Measurements from ENCODE around the gene CHTF18. TPM values are rescaled to one million over a fixed set of nuclear protein-coding genes. Genes with fewer than 3 reads are reported as not detected.

Gene CHTF18
- total and polyA plus RNA-seq, 10 of the 15 experiments (the other 5 are each of a cell fraction or from before 2014, with no cell fraction given), result 1.6 to 87.8 (median 19.4) TPM

- TF ChIP-seq, protein P1, sequence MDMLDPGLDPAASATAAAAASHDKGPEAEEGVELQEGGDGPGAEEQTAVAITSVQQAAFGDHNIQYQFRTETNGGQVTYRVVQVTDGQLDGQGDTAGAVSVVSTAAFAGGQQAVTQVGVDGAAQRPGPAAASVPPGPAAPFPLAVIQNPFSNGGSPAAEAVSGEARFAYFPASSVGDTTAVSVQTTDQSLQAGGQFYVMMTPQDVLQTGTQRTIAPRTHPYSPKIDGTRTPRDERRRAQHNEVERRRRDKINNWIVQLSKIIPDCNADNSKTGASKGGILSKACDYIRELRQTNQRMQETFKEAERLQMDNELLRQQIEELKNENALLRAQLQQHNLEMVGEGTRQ (IDR thresholded peaks at IDR 0.05; ENCODE audit: borderline replicate concordance, low read depth, low read length), result no peak
- TF ChIP-seq IRF4 (IDR thresholded peaks at IDR 0.05; ENCODE audit: low read depth, low read length), result no peak
- no peak for TF ChIP-seq KLF5 (IDR thresholded peaks at IDR 0.05; ENCODE audit: partially characterized antibody)
- TF ChIP-seq CHD4 (IDR thresholded peaks at IDR 0.05), result no peak
- TF ChIP-seq MAX (IDR thresholded peaks at IDR 0.05; ENCODE audit: low read depth, low read length), result no peak
These were observed 24.8 kb upstream of the CHTF18 start (continued) for GRCh38 chr16:763369-764183.

DNA sequence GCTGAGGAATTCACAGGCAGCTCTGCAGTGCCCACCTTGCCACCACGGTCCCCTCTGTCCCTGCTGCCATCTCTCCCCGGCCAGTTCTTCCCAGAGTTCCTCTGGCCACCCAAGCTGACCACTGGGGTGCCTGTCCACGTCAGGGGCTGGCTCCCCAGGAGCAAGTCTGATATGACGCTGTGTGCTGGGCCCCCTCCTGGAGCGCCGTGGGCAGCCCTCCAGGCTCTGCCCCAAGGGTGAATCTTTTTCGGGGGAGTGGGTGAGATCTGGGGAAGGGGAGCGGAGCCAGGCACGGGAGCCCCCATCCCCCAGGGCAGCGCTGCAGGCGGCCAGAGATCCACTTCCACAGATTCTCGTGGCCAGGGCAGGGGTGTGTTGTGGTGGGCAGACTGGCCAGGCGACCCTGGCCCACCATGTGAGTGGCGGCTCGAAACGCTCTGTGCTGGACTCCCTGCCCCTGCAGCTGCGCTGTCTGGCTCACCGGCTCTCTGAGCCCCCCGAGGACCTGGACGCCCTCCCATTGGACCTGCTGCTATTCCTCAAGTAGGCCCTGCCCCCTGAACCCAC is 24.2 kb upstream of the CHTF18 start:
- intact Hi-C loops (cut with micrococcal nuclease; ENCODE audit: unreplicated experiment) (no loop called here), in situ Hi-C loops (cut with MboI) (no loop called here)
- no peak for ATAC-seq
- no peaks in the 10 kb centered on the region for H3K9me3 ChIP-seq (replicated peaks; ENCODE audit: control insufficient read depth, insufficient read depth, low read length)
- POLR2A ChIA-PET, result no interaction called here
- H3K27me3 ChIP-seq (replicated peaks in 1 of 2; ENCODE audit: control insufficient read depth in 2 of 2, insufficient read depth in 2 of 2, low read length in 1 of 2), result no peaks in the 10 kb centered on the region
- CTCF ChIA-PET, result no interaction called here
- H3K4me1 ChIP-seq (ENCODE audit: control insufficient read depth, insufficient read depth, low read length), result no peaks in the 10 kb centered on the region
- H3K9ac ChIP-seq (ENCODE audit: control insufficient read depth, insufficient read depth, low read length), result no peak overlapping the region
- H3K4me2 ChIP-seq (ENCODE audit: control insufficient read depth, insufficient read depth), result no peak overlapping the region
- no TSS peak for BruUV-seq (replicated peaks)
- DNase-seq (ENCODE audit: low read depth, low spot score), result no peak
- SMC1A ChIA-PET (ENCODE audit: uncharacterized antibody, unreplicated experiment), result no interaction called here
- no peaks in the 10 kb centered on the region for H4K20me1 ChIP-seq (ENCODE audit: control insufficient read depth, insufficient read depth)
- FAIRE-seq, result no peak
- 37% methylated on average over 20 of the region's 20 CpGs for WGBS (ENCODE audit: insufficient coverage, insufficient replicate concordance, low lambda C conversion rate, missing lambda C conversion rate)
- H2AFZ ChIP-seq (ENCODE audit: control insufficient read depth, low read depth, low read length), result no peak overlapping the region
- H3K27ac ChIP-seq (ENCODE audit: control insufficient read depth, insufficient read depth), result no peak overlapping the region
- RAD21 ChIA-PET (ENCODE audit: unreplicated experiment), result no interaction called here
- no peak overlapping the region for H3K4me3 ChIP-seq
- H3K79me2 ChIP-seq (ENCODE audit: control insufficient read depth, insufficient read depth, low read length), result no peaks in the 10 kb centered on the region
- H3K36me3 ChIP-seq (ENCODE audit: control insufficient read depth in 2 of 2, insufficient read depth in 2 of 2, low read length in 1 of 2), result no peaks in the 10 kb centered on the region
- no peak for TF ChIP-seq PBX3 (IDR thresholded peaks at IDR 0.05; ENCODE audit: insufficient replicate concordance, low read depth, low read length)
- TF ChIP-seq CREM (IDR thresholded peaks at IDR 0.05; ENCODE audit: low read depth), result no peak
- TF ChIP-seq RBBP5 (conservative IDR thresholded peaks at IDR 0.05), result no peak
- TF ChIP-seq, protein P2, sequence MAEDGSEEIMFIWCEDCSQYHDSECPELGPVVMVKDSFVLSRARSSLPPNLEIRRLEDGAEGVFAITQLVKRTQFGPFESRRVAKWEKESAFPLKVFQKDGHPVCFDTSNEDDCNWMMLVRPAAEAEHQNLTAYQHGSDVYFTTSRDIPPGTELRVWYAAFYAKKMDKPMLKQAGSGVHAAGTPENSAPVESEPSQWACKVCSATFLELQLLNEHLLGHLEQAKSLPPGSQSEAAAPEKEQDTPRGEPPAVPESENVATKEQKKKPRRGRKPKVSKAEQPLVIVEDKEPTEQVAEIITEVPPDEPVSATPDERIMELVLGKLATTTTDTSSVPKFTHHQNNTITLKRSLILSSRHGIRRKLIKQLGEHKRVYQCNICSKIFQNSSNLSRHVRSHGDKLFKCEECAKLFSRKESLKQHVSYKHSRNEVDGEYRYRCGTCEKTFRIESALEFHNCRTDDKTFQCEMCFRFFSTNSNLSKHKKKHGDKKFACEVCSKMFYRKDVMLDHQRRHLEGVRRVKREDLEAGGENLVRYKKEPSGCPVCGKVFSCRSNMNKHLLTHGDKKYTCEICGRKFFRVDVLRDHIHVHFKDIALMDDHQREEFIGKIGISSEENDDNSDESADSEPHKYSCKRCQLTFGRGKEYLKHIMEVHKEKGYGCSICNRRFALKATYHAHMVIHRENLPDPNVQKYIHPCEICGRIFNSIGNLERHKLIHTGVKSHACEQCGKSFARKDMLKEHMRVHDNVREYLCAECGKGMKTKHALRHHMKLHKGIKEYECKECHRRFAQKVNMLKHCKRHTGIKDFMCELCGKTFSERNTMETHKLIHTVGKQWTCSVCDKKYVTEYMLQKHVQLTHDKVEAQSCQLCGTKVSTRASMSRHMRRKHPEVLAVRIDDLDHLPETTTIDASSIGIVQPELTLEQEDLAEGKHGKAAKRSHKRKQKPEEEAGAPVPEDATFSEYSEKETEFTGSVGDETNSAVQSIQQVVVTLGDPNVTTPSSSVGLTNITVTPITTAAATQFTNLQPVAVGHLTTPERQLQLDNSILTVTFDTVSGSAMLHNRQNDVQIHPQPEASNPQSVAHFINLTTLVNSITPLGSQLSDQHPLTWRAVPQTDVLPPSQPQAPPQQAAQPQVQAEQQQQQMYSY (CRISPR knock-in tag; IDR thresholded peaks at IDR 0.05), result no peak
- no peak for TF ChIP-seq PKNOX1 (IDR thresholded peaks at IDR 0.05)
- TF ChIP-seq MTA2 (IDR thresholded peaks at IDR 0.05; ENCODE audit: low read depth), result no peak
- no peak for TF ChIP-seq GABPA (IDR thresholded peaks at IDR 0.05; ENCODE audit: low read depth)
- no peak for TF ChIP-seq MYB (IDR thresholded peaks at IDR 0.05; ENCODE audit: borderline replicate concordance, low read depth, low read length)

Measured in GM12878 (cell line).